ENCODE results near the gene NCOR2.

Gene NCOR2

GRCh38 chr12:124524231-124524925 lies 43.0 kb downstream of the NCOR2 start:
- no peak for TF ChIP-seq CTCF (IDR thresholded peaks at IDR 0.05; ENCODE audit: extremely low read depth, missing control alignments)
- no peak for DNase-seq (ENCODE audit: low spot score)

- no peak for TF ChIP-seq CTCF (IDR thresholded peaks at IDR 0.05; ENCODE audit: extremely low read depth, missing control alignments)
- no peak for DNase-seq (ENCODE audit: low spot score)
Observed at GRCh38 chr12:124523071-124523470, 44.3 kb downstream of the NCOR2 start.

GRCh38 chr12:124520907-124521306 lies 46.5 kb downstream of the NCOR2 start:
- no peak for DNase-seq (ENCODE audit: low spot score)
- TF ChIP-seq CTCF (IDR thresholded peaks at IDR 0.05; ENCODE audit: extremely low read depth, missing control alignments) = no peak

- no peak for DNase-seq (ENCODE audit: low spot score)
- no peak for TF ChIP-seq CTCF (IDR thresholded peaks at IDR 0.05; ENCODE audit: extremely low read depth, missing control alignments)
Observed at GRCh38 chr12:124520265-124520701, 47.1 kb downstream of the NCOR2 start.

GRCh38 chr12:124519746-124520145 lies 47.7 kb downstream of the NCOR2 start:
- DNase-seq (ENCODE audit: low spot score) = no peak
- TF ChIP-seq CTCF (IDR thresholded peaks at IDR 0.05; ENCODE audit: extremely low read depth, missing control alignments) = no peak

- DNase-seq (ENCODE audit: low spot score) = no peak
- TF ChIP-seq CTCF (IDR thresholded peaks at IDR 0.05; ENCODE audit: extremely low read depth, missing control alignments) = no peak
Observed at GRCh38 chr12:124518051-124518932, 49.1 kb downstream of the NCOR2 start.
